Mesenteric fat pad (tissue), 1 donor: Measurements from ENCODE around the gene UNC13A. TPM values are rescaled to one million over a fixed set of nuclear protein-coding genes. Genes with fewer than 3 reads are reported as not detected.
A peak's percentile ranks its signal among the peaks of the same experiment; 100 is the strongest.
"Not testable (repeated sequence)": the region's sequence is repeated elsewhere in the genome, so short reads cannot be mapped to it uniquely, and the experiment has no call there.

ENCODE experiments used
- DNase-seq: peaks from one replicate; pipeline ENCODE4 v3.0.0-alpha.2; 2020; ENCODE audit warnings: low spot score
- total RNA-seq: library from RNA; stranded (reverse); fragmentation: NEBNext Ultra II Directional; extraction: Animal tissue kit (Norgen Biotek cat#: 25700); gene quantifications from one replicate; pipeline ENCODE4 v1.2.1, GENCODE V29; 2021
- donor health status: DM: yes; HTN: yes; CAD: no.

UNC13A gene
- total RNA-seq, 1 donor from 2014 or later, result 0.10 TPM

- no peak for DNase-seq
Observed at GRCh38 chr19:17575871-17576757, 112.0 kb downstream of the UNC13A start.

GRCh38 chr19:17572638-17573037 is 115.5 kb downstream of the UNC13A start:
- DNase-seq, result no peak

GRCh38 chr19:17570791-17571190 is 117.4 kb downstream of the UNC13A start:
- no peak for DNase-seq

- not testable (repeated sequence) for DNase-seq
Observed at GRCh38 chr19:17570291-17570690, 117.9 kb downstream of the UNC13A start.

- no peak for DNase-seq
Observed at GRCh38 chr19:17567940-17568339, 120.2 kb downstream of the UNC13A start.

GRCh38 chr19:17565611-17566010 is 122.5 kb downstream of the UNC13A start:
- no peak for DNase-seq

- DNase-seq, result no peak
Observed at GRCh38 chr19:17564781-17565180, 123.4 kb downstream of the UNC13A start.

GRCh38 chr19:17562561-17562960 is 125.6 kb downstream of the UNC13A start:
- DNase-seq, result no peak

GRCh38 chr19:17562097-17562496 is 126.1 kb downstream of the UNC13A start:
- DNase-seq, result no peak

- peak; percentile 89 for DNase-seq
Observed at GRCh38 chr19:17560205-17560595, 128.0 kb downstream of the UNC13A start.

- no peak for DNase-seq
Observed at GRCh38 chr19:17557466-17557865, 130.7 kb downstream of the UNC13A start.

GRCh38 chr19:17556995-17557394 is 131.2 kb downstream of the UNC13A start:
- DNase-seq, result no peak

- no peak for DNase-seq
Observed at GRCh38 chr19:17555929-17556813, 132.0 kb downstream of the UNC13A start.

- peak; percentile 99 for DNase-seq
Observed at GRCh38 chr19:17555480-17555928, 132.7 kb downstream of the UNC13A start, which contains the start of gene COLGALT1. Gene COLGALT1 (plus strand): TSS chr19:17555649. CDS start chr19:17555714, 65 bp downstream.

GRCh38 chr19:17554968-17555479 is 133.1 kb downstream of the UNC13A start:
- no peak for DNase-seq

- DNase-seq, result no peak
Observed at GRCh38 chr19:17553256-17553655, 134.9 kb downstream of the UNC13A start.

- not testable (repeated sequence) for DNase-seq
Observed at GRCh38 chr19:17552735-17553134, 135.4 kb downstream of the UNC13A start.
